GM21825 (cell line): ENCODE data around the gene TP53TG5.
"Not testable (repeated sequence)": the region's sequence is repeated elsewhere in the genome, so short reads cannot be mapped to it uniquely, and the experiment has no call there.

ENCODE experiments used
- ATAC-seq: cut with Tn5 transposase; IDR thresholded peaks from one replicate; pipeline ENCODE4 v1.9.1; 2021; ENCODE audit warnings: mild to moderate bottlenecking, moderate library complexity; ENCODE audit not compliant: unreplicated experiment

Gene TP53TG5

DNA sequence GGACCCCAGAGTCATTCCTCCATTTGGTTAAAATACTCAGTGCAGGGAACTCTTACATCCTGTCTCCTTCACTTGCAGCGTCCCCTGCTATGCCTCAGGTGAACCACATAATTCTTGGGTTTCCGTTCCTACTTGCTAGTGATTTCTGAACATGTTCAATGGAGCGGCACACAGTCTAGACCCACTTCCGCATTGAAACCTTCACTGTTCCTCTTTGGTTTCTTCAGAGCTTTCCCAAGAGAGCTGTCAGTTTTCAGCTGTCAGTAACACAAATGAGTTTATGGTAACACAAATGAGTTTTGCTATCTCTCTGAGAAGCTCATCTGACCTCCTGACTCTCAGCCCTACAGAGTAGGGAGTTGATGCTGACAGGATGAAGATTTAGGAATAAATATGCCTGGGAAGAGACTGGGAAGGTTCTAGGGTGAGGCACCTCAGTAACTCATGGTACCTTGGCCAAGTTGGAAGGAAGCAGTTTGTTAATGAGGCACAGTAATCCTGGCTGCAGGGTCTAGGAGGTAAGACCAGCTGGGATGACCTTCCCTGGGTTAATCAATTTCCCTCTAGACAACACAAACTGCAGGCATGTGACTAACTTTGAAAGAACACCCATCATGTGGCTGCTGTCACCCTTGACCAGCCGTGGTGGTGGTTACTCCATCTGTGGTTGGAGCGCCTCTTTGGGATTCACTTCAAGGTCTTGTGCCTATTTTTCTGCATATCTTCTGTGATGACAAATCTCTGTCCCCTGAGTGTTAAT lies 9.7 kb downstream of the TP53TG5 start:
- peak; percentile 63 for ATAC-seq

DNA sequence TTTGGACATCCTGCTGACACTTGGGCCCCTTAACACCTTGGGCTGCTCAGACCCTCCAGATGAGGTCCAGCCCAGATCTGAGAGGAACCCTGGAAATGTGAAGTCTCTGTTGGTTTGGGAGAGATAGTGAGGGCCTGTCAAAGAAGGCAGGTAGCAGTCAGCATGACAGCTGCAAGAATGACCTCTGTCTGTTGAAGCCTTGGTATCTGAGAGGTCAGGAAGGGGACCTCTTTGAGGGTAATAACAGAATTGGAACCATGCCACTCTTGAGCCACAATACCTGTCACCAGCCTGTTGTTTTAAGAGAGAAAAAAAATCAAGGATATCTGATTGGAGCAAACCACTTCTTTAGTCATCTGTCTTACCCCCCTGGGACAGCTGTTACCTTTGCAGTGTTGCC lies 11.0 kb downstream of the TP53TG5 start:
- no peak for ATAC-seq

DNA sequence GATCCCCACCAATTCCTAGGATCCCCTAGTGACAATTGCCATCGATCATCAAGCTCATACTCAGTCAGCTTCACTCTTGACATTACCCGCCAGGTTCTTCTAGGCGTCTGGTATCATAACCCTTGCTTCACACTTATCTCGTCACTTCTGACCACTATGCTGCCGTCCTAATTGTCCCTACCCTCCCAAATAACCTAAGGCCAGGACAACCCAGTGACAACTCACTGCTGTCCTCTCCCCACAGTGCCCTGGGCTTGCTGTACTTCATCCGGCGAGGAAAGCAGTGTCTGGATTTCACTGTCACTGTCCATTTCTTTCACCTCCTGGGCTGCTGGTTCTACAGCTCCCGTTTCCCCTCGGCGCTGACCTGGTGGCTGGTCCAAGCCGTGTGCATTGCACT lies 11.5 kb downstream of the TP53TG5 start:
- ATAC-seq, result no peak

DNA sequence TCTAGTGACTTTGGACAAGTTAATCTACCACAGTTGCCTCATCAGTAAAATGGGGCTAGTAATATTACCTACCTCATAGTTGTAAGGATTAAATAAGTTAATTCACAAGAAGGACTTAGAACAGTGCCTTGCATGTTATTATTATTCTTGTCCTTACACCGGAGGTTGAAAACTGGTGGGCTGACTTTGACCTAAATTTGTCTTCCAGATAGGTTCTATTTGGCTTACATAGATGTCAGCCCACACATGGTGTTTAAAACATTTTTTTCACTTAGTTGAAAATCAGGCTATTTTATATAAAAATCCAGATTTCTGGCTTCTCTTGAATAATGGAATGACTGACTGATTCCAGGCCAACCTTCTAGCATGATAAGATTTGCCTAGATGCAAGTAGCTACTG lies 11.9 kb downstream of the TP53TG5 start:
- ATAC-seq, result no peak

DNA sequence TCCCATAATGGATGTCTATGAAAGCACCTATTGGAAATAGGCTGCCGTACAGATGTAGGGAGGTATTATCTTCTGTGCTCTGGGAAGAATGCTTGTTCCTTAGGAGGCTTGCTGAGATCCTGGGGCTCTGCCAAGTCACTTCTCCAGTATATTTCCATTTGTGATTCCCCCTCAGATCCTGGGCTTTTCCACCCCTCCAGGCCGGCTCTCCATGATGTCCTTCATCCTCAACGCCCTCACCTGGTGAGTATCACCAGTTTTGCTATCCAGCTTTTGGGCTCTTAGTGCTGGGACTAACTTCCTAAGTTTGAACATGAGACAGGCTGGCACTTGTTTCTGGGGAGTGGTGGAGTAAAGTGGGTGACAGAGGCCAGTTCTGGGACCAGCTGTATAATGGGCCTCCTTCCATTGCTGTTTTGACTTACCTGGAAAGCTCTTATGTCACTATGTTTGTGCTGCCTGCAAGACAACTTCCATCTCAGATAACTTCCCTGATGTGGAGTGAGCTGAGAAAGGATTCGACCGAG lies 12.6 kb downstream of the TP53TG5 start:
- ATAC-seq, result no peak

DNA sequence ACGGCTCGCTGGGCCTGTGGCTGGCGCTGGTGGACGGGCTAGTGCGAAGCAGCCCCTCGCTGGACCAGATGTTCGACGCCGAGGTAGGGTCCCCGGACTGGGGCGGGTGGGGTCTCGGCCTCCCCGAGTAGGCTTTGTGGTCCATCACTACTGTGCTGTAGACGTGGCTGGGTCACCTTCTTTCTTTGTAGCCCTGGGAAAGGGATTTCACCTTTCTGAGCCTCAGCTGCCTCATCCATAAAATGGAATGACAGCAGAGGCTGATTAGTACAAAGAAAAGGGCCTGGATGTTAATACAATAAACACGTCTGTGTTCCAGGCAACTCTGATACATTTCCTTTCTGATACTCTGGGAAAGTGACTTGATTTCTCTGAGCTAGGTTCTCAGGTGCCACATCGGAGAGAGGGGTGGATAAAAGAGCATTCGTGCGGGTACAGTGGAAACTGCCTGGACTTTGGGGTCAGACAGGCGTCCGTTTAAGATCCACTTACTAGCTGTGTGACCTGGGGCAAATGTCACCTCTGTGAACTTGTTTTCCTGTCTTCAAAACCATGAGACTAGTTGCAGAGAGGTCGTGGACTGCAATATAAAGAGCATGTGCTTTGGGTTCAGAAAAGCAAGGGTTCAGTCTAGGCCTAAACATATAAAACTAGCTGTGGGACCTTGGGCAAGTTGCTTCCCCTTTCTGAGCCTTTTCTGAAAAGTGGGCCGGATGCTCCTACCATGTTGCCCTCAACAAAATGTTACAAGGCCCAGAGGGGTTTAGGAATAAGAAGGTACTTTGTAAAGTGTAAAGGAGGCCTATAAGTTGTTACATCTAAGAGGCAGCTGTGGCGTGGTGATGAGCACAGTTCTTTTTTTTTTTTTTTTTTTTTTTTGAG lies 14.3 kb downstream of the TP53TG5 start:
- ATAC-seq, result no peak

DNA sequence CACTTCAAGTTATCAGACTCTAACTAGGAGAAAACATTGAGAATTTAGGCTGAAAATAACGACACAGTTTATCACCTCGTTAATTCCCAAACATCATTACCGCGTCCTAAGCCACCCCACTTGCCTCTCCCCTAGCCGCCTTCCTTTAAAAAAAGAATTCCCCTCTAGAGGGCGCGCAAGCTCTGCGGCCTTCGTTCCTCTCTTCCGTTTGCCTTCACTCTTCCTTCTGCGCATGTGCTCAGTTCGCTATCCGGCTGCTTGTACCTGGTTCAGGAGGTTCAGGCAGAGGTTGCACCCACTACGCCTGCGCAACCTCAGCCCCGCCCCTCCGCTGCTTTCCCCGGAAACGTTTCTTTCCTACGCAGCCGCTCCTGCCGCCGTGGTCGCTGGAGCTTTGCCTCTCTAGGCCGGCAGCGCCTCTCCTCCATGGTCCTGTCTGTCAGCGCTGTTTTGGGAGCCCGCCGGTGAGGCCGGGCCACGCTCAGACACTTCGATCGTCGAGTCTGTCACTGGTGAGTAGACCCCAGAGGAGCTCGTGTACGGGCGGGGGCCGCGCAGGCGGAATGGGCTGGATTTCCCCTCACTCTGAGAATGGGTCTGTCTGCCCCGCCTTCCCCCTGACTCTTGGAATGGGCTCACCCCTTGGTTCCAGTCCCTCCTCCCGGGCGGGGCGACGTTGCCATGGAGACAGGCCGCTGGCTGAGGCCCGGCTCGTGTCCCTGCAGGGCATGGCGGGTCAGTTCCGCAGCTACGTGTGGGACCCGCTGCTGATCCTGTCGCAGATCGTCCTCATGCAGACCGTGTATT lies 15.1 kb downstream of the TP53TG5 start, which contains the start of gene SYS1:
TSS of gene SYS1 (plus strand) at position 353 of the 807 bp plus-strand sequence. CDS start at position 729, 376 bp downstream.
- peak; percentile 67 for ATAC-seq

DNA sequence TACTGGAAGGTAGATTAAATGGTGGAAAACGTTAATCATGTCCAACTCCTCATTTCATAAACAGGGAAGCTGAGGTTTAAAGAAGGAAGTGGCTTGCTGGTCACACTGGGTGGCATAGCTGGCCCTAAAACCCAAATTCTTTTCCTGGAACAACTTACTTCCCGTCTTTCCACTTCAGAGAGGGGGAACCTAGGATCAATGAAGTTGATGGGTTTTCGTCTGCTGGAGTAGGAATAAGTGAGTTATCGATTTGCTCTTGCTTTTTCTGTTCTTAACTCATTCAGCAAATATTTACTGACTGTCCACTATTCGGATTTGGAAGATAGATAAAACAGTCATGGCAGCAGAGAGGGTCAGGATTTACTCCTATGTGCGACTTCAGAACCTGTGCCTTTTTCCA lies 16.3 kb downstream of the TP53TG5 start:
- ATAC-seq, result no peak

DNA sequence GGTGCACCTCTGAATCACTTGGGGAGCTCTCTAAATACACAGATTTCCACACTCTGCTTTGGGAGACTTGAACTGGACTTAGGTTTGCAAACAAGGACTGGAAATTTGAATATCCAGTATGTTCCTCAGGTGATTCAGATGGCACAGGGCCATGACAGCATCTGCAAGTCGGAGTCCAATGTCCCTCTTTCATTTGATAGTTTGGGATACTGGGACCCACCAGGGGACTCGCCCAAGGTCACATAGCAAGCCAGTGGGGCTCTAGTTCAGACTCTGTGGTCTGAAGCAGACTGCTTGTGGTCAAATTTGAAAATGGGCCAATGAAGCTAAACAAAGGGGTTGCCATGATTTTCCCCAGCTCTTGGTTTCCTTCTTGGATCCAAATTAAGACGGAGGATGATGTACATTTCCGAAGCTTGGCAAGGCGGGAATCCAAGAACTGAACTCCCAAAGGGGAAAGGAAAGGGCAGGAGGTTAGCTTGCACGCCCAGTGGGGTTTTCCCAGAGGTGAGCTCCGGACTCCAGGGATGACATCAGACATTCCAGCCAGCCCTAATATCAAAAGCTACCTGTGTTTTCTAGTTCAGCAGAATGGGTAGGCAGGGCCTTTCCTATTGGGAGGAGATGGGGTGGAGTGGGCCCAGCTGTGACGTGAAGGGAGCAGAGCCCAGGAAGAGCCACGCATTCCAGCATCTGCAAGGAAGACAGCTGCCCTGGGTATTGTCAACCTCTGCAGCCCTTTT lies 18.5 kb downstream of the TP53TG5 start:
- no peak for ATAC-seq

DNA sequence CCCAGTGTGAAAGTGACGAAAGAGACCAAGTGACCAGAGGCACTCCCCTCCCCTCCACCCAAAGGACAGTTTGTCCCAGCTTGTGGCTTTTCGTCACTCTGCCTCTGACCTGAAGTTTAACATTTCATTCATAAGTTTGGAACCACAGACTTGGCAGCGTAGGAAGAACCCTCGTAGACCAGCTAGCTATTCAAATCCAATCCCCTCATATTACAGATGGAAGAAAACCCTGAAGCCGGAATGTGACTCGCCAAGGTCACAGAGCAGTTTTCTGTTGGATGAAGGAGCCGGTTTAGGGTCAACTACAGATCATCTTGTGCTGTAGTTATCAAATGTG lies 19.1 kb downstream of the TP53TG5 start:
- ATAC-seq, result no peak

DNA sequence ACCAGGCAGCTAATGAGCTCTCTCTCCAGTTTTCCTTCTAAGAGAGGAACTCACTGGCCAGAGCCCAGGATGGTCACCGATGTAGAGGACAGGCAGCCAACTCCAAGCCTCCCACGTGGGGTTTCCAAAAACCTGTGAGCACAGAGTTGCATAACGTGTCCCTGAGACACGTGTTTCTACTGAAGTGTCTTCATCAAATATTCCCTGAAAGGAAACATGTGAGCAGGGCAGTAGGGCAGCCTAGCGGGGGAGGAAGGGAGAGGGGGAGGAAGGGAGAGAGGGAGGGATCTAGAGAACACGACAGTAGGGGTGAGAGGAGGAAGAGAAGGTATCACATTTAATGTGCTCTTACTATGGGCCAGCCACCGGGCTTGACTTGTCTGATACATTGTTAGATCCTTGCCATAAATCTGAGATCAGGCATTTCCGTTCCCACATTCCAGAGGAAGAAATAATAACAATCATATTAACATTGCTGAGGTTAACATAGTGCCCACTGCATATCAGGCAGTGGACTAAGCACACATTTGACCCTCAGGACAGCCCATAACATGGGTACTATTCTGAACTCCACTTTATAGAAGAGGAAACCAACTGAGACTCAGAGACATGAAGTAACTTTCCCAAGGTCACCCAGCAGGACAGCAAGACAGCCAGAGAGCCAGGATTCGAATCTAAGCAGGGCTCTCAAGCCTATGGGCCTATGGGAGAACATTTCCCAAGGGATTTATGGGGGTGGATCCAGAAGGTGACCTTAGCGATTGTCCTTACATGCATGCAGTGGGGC lies 19.6 kb downstream of the TP53TG5 start:
- ATAC-seq, result no peak

DNA sequence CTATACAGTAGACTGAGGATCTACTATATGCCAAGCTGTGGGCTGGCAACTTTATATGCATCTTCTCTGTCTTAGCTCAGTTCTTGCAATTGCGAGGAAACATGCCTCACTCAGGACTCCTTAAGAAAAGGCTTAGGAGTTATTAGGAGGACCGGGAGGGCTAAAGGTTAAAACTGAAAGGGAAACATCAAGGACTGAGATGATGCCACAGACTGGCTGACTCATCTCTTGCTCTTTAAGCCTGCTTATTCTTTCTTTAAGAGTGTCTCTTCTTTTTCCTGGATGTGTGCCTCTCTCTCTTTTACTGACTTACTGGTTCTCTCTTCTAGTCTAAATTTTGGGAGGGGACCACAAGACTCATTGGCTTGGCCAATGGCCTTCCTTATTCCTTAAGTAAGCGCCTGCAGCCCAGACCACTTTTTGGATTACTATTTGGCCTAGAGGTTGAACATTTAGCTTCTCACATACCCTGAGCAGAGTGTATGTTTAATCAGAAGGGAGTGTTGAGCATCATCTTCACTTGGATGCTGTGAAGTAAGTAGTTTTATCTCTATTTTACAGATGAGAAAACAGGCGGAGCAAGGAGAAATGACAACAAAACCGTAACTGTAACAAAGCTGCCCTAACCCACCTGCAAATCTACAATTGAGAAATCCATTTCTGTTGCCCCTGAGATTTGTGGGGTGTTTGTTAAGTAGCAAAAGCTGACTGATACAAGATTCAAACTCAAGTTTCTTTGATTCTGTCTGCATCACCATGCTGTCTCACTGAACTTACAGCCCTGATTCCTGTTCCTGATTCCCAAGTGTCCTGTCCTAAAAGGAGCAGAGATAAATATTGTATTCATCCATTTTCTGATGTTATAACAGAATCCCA lies 22.7 kb downstream of the TP53TG5 start:
- ATAC-seq, result no peak

DNA sequence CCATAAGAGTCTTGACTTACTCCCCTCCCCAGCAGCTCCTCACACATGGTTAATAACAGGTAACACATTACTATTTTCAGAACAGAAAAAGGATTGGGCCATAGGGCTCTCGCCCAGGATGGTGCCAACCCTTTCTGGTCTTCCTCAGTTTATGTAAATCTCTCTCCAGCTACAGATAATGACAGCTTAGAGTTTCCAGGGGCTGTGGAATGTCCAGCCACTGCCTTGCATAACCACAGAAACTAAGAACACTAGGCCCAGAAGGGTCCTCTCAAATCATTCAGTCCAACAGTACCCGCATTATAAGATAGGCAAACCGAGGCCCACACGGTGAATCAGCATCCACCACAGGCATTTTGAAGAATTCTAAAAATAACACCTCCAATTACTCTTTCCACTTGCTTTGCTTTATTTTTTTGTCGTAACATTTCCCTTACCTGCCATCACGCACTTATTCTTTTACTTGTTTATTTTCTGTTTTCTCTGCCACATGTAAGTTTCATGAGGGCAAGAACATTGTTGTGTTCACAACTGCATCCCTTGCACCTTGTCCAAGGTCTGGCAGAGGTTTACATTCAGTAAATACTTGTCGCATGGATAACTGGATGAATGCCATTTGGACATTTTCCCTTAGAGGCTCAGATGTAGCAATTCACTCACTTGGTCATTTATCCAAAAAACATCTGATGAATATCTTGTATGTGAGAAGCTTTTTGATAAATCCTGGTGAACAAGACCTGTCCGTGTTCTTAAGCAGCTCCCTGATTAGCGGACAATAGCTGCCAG lies 23.5 kb downstream of the TP53TG5 start:
- ATAC-seq, result no peak

DNA sequence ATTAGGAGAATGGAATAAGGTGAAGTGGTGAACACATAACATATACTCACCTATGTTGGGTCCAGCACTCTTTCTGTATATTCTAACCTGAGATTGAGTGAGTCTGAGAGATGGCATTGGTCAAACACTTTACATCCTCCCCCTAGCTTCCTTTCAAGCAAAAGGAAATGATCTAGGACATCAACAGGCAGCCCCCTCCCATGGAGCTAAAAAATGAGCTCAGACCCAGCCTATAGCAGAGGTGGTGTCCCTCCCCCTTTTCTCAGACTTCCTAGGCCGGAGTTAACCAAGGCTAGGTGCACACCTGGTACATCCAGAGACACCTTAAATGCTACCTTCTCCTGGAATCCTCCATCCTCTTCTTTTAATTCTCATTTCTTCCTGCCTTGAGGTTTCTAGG lies 24.4 kb downstream of the TP53TG5 start:
- ATAC-seq, result no peak

DNA sequence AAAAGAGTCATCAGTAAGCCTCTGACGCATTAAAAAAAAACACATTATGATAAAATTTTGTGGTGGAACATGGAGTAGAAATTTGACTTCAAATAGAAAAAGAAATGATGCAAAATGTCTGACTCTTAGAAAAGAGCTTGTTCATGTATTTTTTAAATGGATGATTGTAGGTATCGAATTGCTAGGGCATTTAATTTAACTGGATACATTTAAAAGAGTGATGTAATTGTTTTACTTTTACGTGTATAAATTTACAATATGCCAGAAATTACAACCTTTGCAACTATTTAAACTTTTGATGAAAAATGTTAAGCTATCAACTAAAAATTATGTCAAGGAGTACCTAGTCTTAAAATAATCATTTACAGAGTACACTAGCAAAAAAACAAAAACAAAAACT lies 25.4 kb downstream of the TP53TG5 start:
- no peak for ATAC-seq

DNA sequence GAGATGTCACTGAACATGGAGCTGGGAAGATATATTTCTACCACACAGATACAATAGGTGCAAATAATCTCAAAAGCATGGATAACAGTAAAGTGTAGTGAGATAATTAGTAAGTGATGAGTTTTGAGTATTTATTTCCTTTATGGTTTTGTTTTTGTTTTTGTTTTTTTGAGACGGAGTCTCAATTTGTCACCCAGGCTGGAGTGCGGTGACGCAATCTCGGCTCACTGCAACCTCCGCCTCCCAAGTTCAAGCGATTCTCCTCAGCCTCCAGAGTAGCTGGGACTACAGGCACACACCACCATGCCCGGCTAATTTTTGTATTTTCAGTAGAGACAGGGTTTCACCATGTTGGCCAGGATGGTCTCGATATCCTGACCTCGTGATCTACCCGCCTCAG lies 27.3 kb downstream of the TP53TG5 start:
- ATAC-seq, result not testable (repeated sequence)

DNA sequence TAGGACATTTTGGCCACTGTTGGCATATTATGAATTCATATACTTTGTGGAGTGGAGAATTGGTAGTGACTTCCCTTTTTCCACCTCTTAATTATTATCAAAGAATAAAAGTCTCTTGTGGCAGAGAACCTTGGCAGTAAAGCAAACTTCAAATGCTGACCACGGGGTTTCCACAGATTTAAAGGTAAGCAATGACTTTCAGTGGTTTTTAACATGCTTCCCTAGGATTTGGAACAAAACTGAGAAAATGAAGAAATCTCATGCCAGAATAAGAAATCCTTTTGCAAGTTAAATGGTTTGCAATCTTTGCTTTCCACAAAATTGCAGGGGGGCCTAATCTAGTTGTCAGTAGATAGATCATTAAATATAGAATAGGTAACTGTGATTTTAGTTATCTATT lies 27.9 kb downstream of the TP53TG5 start:
- no peak for ATAC-seq
